CD4-positive, alpha-beta T cell treated with Interleukin-10 for 1 hour (primary cell): Measurements from ENCODE around the gene CACNA1D.
"Not testable (repeated sequence)": the region's sequence is repeated elsewhere in the genome, so short reads cannot be mapped to it uniquely, and the experiment has no call there.

Source experiments
- DNase-seq: peaks from one replicate; pipeline ENCODE4 v3.0.0-alpha.2; 2020

The CACNA1D gene

DNA sequence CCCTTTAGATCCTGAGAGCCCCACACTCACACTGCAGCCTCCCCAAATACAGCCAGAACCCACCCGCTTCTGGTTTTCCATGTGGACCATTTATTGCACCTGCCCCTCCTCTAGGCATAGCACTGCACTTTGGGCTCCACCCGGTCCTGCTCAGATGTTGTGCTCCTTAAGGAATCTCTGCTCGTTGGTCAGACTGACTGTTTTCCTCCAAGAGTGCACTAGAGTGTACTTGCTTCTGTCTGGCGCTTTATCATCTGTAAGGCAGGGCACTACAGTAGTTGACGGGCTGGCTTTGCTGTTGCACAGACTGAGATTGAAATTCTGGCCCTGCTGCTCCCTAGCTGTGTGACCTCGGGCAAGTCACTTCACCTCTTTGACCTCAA, 124.1 kb downstream of the CACNA1D start:
- DNase-seq = no peak

DNA sequence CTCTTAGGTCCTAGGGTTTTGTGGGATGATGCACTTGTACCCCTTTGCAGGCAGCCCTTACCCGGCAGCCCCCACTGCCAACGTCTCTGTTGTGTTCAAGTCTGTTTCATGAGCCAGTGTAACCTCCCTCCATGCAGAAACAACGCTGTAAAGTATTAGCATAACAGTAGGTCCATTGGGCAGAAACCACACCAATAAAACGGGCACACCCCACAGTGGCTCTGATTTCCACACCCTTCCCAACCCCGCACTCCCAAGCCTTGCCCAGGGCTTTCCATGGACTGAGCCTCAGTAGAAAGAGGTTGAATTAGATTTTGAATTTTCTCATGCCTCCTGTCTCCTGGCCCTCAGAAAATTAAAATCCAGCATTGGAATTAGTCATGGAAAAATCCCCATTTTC, 124.5 kb downstream of the CACNA1D start:
- DNase-seq = no peak

DNA sequence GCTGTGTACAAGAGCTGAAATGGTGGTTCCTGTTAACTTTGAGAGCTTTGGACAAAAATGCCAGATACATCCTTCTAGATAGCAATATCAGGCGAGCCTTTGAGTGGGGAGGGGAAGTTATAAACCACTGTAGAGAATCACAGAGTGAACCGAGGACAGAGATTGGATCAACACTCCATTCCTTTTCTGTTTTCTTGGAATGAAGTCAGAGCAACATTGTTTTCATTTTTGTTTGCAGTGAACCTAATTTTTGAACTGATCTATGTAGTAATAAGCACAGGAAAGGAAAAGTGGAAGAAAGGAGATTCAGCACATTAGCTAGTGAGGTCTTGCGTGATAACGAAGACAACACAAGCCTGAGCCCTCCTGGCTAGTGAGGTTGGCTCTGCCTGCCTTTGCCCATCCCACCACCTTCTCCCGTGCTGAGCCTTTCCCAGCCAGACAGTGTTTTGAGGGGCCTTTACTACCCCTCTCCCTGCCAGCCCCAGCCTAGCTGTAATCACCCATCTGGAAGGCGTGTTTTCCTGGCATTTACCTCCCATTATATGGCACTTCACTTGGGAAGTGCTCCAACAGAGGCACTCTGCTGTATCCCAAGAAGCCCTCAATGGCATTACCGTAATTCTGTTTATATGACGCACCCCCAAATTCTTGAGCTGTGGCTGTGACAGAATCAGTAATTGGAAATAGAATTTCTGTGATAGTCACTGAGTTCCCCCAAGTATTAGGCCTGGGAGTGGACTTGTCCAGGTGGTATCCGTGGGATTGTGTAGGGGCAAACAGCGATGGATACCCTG, 129.8 kb downstream of the CACNA1D start:
- no peak for DNase-seq

DNA sequence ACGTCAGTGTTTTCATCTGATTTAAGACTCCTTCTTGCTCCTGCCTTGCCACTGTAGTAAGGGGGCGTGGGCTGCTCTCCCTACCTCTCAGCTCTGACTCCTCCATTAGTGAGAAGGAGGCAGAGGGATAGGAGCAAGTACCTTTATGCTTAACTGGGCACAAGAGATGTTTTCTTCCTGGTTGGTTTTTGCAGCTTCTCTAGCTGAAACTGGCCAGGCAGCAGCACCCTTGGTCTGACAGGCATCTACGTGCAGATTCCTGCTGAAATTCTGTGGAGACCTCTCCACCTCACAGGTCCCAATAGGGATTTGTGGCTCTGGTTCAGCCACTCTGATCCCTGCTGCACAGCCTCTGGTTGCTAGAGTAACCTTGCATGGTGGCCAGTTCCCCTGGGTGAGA, 132.5 kb downstream of the CACNA1D start:
- no peak for DNase-seq

DNA sequence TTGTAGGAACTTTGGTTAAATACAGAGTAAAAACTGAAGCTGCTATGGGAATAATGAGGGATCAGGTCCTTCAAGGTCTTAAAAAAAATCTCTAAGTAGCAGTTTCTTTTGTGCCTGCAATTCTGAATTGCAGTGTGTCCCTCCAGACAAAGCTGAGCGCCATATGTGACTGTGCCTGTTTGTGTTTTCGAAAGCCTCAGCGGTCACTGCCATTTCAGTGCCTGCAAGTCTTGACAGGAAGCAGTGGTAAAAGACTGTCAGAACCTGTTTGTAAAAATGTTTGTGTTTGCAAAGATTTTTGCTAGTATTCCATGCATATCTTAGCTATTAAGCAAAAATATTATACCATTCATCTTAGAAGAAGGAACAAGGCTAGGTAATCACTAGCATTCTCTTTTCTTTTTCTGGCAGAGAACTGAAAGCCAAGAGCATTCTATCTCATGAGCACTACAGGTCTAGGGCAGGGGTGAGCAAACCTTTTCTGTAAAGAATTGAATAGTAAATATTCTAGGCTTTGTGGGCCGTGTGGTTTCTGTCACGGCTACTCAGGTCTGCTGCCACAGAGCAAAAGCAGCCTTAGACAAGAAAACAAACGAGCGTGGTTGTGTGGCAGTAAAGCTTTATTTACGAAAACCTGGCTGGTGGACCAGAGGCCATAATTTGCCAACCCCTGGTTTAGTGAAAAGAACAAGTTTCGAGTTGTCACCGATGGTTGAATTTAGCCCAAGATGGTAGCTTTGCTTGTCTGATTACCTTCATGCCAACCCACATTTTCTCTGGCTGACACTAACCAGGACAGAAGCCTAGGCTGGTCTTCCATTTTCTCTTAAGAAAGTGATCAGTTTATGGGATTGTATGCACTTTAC, 134.4 kb downstream of the CACNA1D start:
- DNase-seq = no peak

DNA sequence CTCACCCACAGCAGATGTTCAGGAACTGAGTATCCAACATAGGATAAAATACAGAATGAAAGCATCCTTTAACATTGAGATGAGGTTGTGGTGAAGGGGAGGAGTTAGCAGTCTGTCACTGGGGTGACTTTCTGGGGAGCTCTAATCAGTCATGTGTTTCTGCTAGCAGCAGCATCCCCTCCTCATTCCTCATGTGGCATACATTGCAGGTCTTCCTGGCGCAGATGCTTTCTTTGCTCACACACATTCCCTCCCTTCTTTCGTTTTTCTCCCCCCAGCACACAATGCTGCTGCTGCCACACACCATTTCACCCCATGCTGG, 135.0 kb downstream of the CACNA1D start:
- no peak for DNase-seq

- no peak for DNase-seq
These were observed 136.1 kb downstream of the CACNA1D start for GRCh38 chr3:53630547-53630946.

GRCh38 chr3:53633197-53633787, 138.9 kb downstream of the CACNA1D start:
- no peak for DNase-seq

DNA sequence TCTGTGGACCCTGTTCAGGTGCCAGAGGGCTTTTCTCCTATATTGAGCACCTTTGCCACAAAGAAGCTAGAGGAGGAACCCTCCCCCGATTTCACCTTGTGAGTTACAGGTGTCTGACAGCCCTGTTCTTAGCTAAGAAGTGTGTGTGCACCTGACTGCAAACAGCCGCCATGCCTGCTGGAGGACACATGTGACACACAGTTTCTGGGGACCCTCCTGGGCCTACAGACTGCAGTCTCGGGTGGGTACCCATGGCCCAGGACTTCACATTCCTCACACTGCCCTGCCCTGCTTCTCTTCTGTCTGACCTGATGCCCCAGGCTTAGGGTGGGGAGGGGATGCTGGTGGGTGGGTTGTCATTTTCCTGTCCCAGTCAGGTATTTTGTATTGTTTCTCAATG, 140.6 kb downstream of the CACNA1D start:
- no peak for DNase-seq

- DNase-seq = not testable (repeated sequence)
These were observed 144.4 kb downstream of the CACNA1D start for GRCh38 chr3:53638806-53639205.

- no peak for DNase-seq
These were observed 147.0 kb downstream of the CACNA1D start for GRCh38 chr3:53641397-53641796.

DNA sequence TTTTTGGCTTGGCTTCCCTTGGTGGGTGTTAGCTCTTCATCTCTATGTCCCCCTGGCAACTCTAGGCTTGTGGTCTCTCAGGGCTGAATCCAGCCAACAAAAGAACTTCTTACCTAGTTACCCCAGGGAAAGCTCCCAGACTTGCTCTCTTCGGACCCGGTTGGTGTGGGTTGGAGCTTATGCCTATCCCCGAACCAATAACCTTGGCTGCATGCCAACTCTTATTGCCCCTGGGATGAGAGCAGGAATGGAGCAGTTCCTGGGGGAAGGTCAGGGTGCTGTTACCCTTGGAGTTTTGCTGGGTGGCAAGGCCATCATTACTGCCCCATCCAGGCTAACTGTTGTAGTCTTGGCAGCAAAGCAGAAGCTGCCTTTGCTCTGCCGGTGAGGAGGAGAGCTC, 147.8 kb downstream of the CACNA1D start:
- DNase-seq = no peak

GRCh38 chr3:53643757-53644156, 149.3 kb downstream of the CACNA1D start:
- no peak for DNase-seq

GRCh38 chr3:53645754-53646153, 151.3 kb downstream of the CACNA1D start:
- DNase-seq = no peak

GRCh38 chr3:53646723-53647122, 152.3 kb downstream of the CACNA1D start:
- DNase-seq = no peak

GRCh38 chr3:53649816-53650215, 155.4 kb downstream of the CACNA1D start:
- DNase-seq = no peak

DNA sequence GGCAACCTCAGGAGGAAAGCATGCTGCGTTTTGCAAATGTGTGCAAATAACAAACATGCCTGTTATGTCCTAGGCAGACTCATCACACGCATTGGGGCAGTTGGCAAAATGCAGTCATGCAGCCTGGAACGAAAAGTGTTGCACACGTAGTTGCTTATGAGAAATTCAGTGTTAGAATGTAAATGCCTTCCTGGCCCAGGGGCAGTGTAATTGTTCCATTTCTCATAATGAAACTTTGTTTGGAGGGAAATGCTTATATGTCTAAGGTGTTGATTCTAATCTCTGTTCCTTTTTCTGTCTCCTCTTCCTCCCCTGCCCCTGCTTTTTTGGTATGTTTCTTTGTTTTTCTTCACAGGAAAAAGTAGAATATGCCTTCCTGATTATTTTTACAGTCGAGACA, 156.0 kb downstream of the CACNA1D start:
- DNase-seq = no peak

GRCh38 chr3:53650928-53651661, 156.7 kb downstream of the CACNA1D start:
- no peak for DNase-seq

DNA sequence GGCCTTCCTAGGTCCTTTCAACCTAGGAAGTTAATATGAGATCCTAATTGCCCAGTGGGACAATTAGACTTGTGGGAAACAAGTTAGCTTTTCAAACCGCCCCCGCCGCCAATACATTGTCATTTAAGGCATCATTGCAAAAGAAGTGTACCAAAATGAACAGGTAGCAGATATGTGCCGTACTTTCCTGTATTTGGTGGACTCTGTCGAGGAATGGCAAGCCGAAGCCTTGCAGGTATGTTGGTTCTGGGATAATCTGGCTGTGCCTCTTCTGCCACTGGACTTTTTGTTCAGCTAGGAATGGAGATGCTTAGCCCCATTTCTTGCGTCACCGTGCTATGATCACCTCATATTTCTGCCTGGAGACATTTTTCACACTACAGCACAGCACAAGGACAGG, 157.5 kb downstream of the CACNA1D start:
- DNase-seq = no peak

DNA sequence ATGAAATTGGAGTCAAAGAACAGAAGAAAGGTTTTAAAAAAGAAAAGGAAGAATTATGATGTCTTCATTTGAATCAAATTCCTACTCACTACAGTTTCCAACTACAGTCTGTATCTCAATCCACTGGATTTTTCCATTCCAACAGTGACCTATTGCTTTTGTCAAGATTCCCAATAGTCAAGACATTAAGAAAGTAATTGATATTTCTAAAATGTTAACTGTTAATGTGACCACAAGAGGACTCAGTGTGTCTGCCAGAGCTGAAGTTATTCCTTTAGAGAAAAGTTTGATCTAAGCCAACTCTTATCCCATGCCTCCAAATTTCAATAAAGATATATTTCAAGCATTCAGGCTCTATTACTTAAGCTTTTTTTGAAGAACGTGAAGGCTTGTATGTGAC, 163.2 kb downstream of the CACNA1D start:
- DNase-seq = no peak

DNA sequence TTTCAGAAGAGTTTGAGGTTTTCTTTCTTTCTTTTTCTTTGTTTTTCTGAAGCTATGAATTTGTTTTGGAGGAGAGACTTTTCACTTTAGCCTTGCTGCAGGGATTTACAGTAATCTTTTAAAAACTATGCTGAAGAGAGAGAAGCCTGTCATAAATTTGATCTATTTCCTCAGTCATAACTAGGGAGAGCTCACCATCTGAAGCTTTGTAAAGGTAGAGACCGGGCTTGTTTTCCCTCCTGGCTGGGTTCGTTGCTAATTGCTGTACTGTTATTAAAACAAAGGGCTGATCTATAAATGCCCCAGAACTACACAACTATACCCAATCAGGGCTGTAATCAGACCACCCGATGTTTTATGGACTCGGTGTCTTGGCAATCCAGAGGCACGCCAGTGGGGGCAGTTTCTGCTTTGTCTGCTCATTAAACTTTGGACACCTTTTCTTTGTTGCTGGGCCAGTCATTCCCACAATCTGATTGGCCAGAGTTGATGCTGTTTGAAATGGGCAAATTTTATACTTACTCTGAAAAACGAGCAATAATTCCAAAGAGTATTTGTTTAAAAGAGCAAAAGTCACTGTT, 164.3 kb downstream of the CACNA1D start:
- DNase-seq = no peak

DNA sequence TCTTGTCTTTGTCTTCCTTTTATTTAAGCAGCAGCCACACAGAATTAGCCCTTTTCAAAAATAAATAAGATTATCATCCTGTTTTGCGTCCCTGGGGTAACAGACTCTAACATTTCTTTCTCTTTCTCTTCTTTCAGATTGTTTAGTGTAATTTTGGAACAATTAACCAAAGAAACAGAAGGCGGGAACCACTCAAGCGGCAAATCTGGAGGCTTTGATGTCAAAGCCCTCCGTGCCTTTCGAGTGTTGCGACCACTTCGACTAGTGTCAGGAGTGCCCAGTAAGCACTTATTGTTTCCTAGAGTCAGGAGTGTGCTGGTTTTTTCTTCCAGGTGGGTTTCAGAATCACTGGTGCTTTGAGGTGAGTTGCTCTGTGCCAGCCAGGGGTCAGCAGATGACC, 165.6 kb downstream of the CACNA1D start:
- DNase-seq = no peak

DNA sequence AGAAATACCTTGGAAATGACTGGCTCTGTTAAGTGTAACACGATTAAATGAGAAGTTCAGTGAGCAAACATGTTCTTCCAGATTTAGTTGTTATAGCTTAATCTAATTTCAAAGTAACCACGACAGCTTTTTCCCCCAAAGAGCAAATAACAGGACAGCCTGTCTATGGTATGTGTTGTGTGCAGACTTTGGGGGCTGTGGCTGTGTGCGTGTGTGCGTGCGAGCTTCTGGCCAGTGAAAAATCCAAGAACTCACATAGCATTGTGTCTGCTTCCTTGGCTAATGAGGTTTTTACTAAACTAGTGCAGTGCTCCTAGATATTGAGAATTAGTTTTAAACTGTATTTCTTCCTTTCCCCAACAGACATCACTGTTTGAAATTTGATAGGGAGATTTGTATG, 167.1 kb downstream of the CACNA1D start:
- no peak for DNase-seq
